GM23248 (cell line): ENCODE results near the gene USP10.

Experiments
- EZH2 ChIP-seq: fragments of 200-600 bp; sonication (generic); IDR thresholded peaks from 2 replicates; pipeline ENCODE4 v1.6.1; 2018; ENCODE audit warnings: antibody characterized with exemption, mild to moderate bottlenecking; ENCODE audit not compliant: insufficient read depth, poor library complexity, severe bottlenecking
- EZH2phosphoT487 ChIP-seq: fragments of 200-600 bp; sonication (generic); IDR thresholded peaks from 2 replicates; pipeline ENCODE4 v1.6.1; 2018; ENCODE audit warnings: antibody characterized with exemption, moderate library complexity, mild to moderate bottlenecking, low read depth; ENCODE audit not compliant: insufficient read depth

DNA sequence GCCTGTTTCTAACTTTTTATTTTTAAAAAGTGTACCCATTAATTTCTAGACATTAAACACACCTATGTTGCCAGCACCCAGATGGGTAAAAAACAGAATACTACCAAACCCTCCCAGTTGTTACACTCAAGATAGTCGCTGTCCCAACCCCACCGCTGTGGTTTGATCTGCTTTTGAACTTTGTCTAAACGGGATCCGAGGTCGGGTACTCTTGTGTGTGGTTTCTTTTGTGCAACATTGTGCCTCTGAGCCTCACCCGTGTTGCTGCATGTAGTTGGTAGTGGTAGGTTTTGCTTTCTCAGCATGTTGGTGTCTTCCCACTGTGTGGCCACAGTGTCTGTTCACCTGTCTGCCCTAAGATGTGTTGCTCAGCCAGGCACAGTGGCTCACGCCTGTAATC lies 47.2 kb upstream of the USP10 start:
- TF ChIP-seq EZH2 (no peak), EZH2phosphoT487 (no peak)
